Gastrocnemius medialis (tissue), 4 donors: ENCODE results near the gene ITPKC. TPM values are rescaled to one million over a fixed set of nuclear protein-coding genes. Genes with fewer than 3 reads are reported as not detected.
"Not testable (repeated sequence)": the region's sequence is repeated elsewhere in the genome, so short reads cannot be mapped to it uniquely, and the experiment has no call there.

Source experiments
- ATAC-seq, 2 donors: fragments of 150-250 bp; one replicate each; pipeline ENCODE4 v1.9.1; 2016
- DNase-seq, 2 donors: peaks; one replicate each; pipeline ENCODE4 v3.0.0-alpha.2; 2019
- H3K27ac ChIP-seq, 4 donors: fragments of 200-600 bp; sonication (generic); 1 replicate in 1 of 4; 2 replicates in 3 of 4; pipeline ENCODE4 v1.5.1; 2016 to 2018; ENCODE audit warnings: mild to moderate bottlenecking in 2 of 4, moderate library complexity in 1 of 4
- H3K27me3 ChIP-seq, 3 donors: fragments of 200-600 bp; sonication (generic) in 2 of 3; 1 replicate in 1 of 3; 2 replicates in 2 of 3; pipeline versions ENCODE4 v1.5.1 to v1.6.0; 2016 to 2019; ENCODE audit warnings: mild to moderate bottlenecking in 1 of 3, moderate library complexity in 1 of 3
- H3K36me3 ChIP-seq, 2 donors: fragments of 200-600 bp; sonication (generic) in 1 of 2; one replicate each; pipeline ENCODE4 v1.5.1; 2017 to 2018
- H3K4me1 ChIP-seq, 2 donors: fragments of 200-600 bp; sonication (generic) in 1 of 2; one replicate each; pipeline ENCODE4 v1.5.1; 2016 to 2017; ENCODE audit warnings: mild to moderate bottlenecking in 2 of 2
- H3K4me3 ChIP-seq, 4 donors: fragments of 200-600 bp; sonication (generic) in 3 of 4; 1 replicate in 1 of 4; 2 replicates in 3 of 4; pipeline ENCODE4 v1.5.1; 2016 to 2019; ENCODE audit warnings: mild to moderate bottlenecking in 2 of 4
- H3K9me3 ChIP-seq, 3 donors: fragments of 200-600 bp; sonication (generic) in 2 of 3; 1 replicate in 1 of 3; 2 replicates in 2 of 3; pipeline ENCODE4 v1.5.1; 2016 to 2019
- POLR2A ChIP-seq, 2 donors: fragments of 450-650 bp; IDR thresholded peaks; one replicate each; pipeline ENCODE4 v1.6.1; 2017; ENCODE audit warnings: antibody characterized with exemption in 2 of 2, mild to moderate bottlenecking in 2 of 2, moderate library complexity in 2 of 2
- in situ Hi-C, 4 donors: fragments of 200-750 bp; cut with MboI; loops; one replicate each; pipeline versions ENCODE4 v1.15.0 to v1.8.0; 2017; ENCODE audit warnings: low sequenced_read_pairs in 4 of 4
- intact Hi-C: fragments of 100-400 bp; cut with DNase I; formaldehyde crosslinking; loops from one replicate; pipeline ENCODE4 v1.15.1; 2023; ENCODE audit warnings: low total_unique reads
- total RNA-seq, 4 donors: library from RNA; depleted of rRNA; stranded (reverse); fragments of >200 nt; gene quantifications; one replicate each; pipeline versions ENCODE4 v1.1.0 to v1.2.3, GENCODE V29; 2016
- TF ChIP-seq, protein P1 (sequence below), 5 experiments: fragments of 450-650 bp in 3 of 5; fragments of 200-600 bp in 2 of 5; sonication (generic) in 2 of 5; IDR thresholded peaks in 4 of 5; conservative IDR thresholded peaks in 1 of 5; 1 replicate in 4 of 5; 2 replicates in 1 of 5; pipeline ENCODE4 v1.5.1; 2016 to 2019; ENCODE audit warnings: antibody characterized with exemption in 5 of 5, mild to moderate bottlenecking in 3 of 5, moderate library complexity in 3 of 5

ITPKC gene
- total RNA-seq, 4 donors from 2014 or later: 14.9 to 34.5 (median 21.8) TPM

DNA sequence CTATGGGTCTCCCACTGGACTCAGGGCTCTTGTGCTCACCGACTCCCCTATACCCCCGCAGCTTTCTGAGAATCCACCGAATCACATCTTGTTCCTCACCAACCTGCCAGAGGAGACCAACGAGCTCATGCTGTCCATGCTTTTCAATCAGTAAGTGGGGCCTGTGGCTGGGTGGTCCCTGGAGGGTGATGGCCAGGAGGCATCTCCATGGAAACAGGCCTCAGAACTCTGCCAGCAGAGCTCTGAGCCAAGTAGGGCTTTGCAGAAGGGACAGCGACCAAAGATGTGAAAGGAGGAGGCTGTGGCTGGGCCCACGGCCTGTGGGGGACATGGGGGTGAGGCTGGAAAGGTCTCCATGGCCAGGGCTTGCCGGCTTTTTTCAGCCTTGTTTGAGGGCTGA, 46.6 kb downstream of the ITPKC start:
- no peak for TF ChIP-seq POLR2A (IDR thresholded peaks at IDR 0.05)
- TF ChIP-seq, protein P1, sequence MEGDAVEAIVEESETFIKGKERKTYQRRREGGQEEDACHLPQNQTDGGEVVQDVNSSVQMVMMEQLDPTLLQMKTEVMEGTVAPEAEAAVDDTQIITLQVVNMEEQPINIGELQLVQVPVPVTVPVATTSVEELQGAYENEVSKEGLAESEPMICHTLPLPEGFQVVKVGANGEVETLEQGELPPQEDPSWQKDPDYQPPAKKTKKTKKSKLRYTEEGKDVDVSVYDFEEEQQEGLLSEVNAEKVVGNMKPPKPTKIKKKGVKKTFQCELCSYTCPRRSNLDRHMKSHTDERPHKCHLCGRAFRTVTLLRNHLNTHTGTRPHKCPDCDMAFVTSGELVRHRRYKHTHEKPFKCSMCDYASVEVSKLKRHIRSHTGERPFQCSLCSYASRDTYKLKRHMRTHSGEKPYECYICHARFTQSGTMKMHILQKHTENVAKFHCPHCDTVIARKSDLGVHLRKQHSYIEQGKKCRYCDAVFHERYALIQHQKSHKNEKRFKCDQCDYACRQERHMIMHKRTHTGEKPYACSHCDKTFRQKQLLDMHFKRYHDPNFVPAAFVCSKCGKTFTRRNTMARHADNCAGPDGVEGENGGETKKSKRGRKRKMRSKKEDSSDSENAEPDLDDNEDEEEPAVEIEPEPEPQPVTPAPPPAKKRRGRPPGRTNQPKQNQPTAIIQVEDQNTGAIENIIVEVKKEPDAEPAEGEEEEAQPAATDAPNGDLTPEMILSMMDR (IDR thresholded peaks at IDR 0.05 in 4 of 5, conservative IDR thresholded peaks at IDR 0.05 in 1 of 5): no peak

DNA sequence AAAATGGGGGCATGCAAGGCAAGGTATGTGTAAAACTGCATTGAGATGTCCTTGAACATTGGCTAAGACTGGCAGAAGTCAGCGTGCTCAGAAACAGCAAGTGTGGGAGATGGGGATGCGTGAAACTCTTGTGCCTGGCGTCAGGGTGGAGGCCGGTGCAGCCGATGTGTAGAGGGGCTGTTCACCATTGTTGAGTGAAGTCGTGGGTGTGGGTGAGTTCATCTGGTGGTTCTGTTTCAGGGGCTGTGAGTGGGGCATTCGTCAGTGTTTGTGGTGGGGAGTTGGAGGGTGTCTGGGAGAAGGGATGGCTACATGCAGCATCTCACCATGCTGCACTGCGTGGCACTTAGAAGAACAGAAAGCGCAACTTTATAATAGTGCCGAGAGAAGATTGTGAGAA, 47.1 kb downstream of the ITPKC start:
- intact Hi-C loops: no loop called here
- peaks cover 0 to 78% of the 10 kb centered on the region in 2 donors for H3K36me3 ChIP-seq
- no peaks in the 10 kb centered on the region for H3K9me3 ChIP-seq
- ATAC-seq (no peak), DNase-seq (no peak)
- TF ChIP-seq POLR2A (IDR thresholded peaks at IDR 0.05): no peak
- TF ChIP-seq, protein P1 (IDR thresholded peaks at IDR 0.05 in 4 of 5, conservative IDR thresholded peaks at IDR 0.05 in 1 of 5): no peak
- no peak overlapping the region for H3K27ac ChIP-seq
- no peaks in the 10 kb centered on the region for H3K4me1 ChIP-seq
- no peak overlapping the region for H3K4me3 ChIP-seq
- in situ Hi-C loops: no loop called here
- H3K27me3 ChIP-seq: no peaks in the 10 kb centered on the region

More for the DNA sequence above, 46.6 kb downstream of the ITPKC start:
- H3K4me3 ChIP-seq: no peak overlapping the region
- DNase-seq: no peak
- no peak for ATAC-seq
- in situ Hi-C loops: no loop called here
- intact Hi-C loops: no loop called here
- no peaks in the 10 kb centered on the region for H3K9me3 ChIP-seq
- no peaks in the 10 kb centered on the region for H3K4me1 ChIP-seq
- no peaks in the 10 kb centered on the region for H3K27me3 ChIP-seq
- H3K36me3 ChIP-seq: peaks cover 0 to 82% of the 10 kb centered on the region in 2 donors
- H3K27ac ChIP-seq: no peak overlapping the region

- H3K4me1 ChIP-seq, intact Hi-C loops, in situ Hi-C loops: not testable (repeated sequence)
These were observed 49.5 kb downstream of the ITPKC start for GRCh38 chr19:40766385-40766784.

GRCh38 chr19:40768869-40769268, 52.0 kb downstream of the ITPKC start:
- DNase-seq: no peak
- no peak overlapping the region for H3K27ac ChIP-seq
- peaks cover 0 to 28% of the 10 kb centered on the region in 2 donors for H3K36me3 ChIP-seq
- no peak overlapping the region for H3K4me3 ChIP-seq
- H3K4me1 ChIP-seq: no peaks in the 10 kb centered on the region
- no peak for ATAC-seq
- no peaks in the 10 kb centered on the region for H3K27me3 ChIP-seq
- intact Hi-C loops: no loop called here
- no peaks in the 10 kb centered on the region for H3K9me3 ChIP-seq
- no peak for TF ChIP-seq POLR2A (IDR thresholded peaks at IDR 0.05)
- TF ChIP-seq, protein P1 (IDR thresholded peaks at IDR 0.05 in 4 of 5, conservative IDR thresholded peaks at IDR 0.05 in 1 of 5): no peak
- in situ Hi-C loops: no loop called here

More at GRCh38 chr19:40766385-40766784, 49.5 kb downstream of the ITPKC start:
- not testable (repeated sequence) for H3K27me3 ChIP-seq, ATAC-seq, H3K27ac ChIP-seq, H3K9me3 ChIP-seq, DNase-seq, H3K4me3 ChIP-seq
- peaks cover 0 to 53% of the 10 kb centered on the region in 2 donors for H3K36me3 ChIP-seq

- H3K4me1 ChIP-seq, H3K36me3 ChIP-seq, ATAC-seq, DNase-seq, H3K9me3 ChIP-seq, intact Hi-C loops, H3K4me3 ChIP-seq, H3K27ac ChIP-seq, in situ Hi-C loops, H3K27me3 ChIP-seq: not testable (repeated sequence)
These were observed 54.4 kb downstream of the ITPKC start for GRCh38 chr19:40771101-40771862.
